HG02938 (cell line): ENCODE measurements around the gene SNRNP70.
A peak's percentile ranks its signal among the peaks of the same experiment; 100 is the strongest.
"Not testable (repeated sequence)": the region's sequence is repeated elsewhere in the genome, so short reads cannot be mapped to it uniquely, and the experiment has no call there.

Source experiments
- ATAC-seq: cut with Tn5 transposase; IDR thresholded peaks from one replicate; pipeline ENCODE4 v1.9.1; 2021; ENCODE audit warnings: mild to moderate bottlenecking, moderate library complexity; ENCODE audit not compliant: unreplicated experiment

Gene SNRNP70, protein sequence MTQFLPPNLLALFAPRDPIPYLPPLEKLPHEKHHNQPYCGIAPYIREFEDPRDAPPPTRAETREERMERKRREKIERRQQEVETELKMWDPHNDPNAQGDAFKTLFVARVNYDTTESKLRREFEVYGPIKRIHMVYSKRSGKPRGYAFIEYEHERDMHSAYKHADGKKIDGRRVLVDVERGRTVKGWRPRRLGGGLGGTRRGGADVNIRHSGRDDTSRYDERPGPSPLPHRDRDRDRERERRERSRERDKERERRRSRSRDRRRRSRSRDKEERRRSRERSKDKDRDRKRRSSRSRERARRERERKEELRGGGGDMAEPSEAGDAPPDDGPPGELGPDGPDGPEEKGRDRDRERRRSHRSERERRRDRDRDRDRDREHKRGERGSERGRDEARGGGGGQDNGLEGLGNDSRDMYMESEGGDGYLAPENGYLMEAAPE

DNA sequence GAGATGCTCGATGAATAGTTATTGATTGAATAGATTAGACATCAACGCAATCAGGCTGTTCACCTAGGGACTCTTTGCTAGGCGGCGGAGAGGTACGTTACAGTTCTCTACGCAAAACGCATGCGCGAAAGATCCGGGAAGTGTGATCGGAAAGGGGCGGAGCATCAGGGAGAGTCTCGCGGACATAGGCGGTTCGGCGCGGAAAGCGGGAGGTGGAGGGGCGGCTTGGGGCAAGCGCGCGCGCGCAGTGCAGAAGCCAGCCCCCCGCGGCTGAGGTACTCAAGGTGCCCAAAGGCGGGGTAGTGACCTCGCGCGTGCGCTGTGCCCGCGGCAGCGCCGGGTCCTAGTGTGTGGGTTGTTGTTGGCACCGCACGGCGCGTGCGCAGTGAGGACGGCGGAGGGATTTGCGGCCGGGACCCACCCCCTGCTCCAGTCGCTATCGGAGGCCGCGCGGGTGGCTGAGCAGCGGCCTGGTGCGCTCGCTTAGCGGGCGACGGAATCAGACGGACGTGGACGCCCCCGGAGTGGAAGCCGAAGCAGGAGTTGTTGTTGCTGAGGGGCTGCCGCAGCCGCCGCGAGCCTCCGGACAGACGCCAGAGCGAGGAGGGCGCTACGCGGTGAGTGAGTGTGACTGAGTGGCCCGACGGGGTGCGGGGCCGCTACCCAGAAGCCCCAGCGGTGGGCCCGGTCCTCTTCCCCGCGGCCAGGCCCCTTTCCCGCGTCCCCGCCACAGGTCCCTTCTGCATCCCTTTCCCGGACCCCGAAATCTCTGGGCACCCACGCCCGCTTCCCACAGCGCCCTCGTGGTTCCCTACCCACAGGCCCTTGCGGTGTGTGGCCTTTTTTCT, at the start of gene SNRNP70:
Gene SNRNP70, plus strand, starts transcription at position 432 of the 848 bp plus-strand sequence. CDS start 964 bp downstream, outside the sequence.
- ATAC-seq, result peak; percentile 80

DNA sequence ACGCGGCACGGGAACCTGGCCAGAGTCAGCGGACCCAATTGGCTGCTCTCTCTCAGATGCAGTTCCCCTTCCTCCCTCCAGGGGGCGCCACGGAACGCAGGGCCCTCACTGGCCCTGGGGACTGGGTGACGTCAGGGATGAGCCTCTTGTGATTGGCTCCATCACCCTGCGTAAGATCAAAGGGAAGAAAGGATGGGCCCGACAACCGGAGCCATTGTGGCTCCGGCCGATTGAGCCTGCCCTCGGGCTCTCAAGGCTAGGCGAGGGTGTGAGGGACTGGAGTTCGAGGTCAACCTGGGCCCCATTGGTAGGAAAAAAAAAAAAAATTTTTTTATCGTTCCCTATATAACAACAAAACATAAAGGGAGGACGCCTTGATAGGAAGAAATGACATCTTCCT, 48.4 kb upstream of the SNRNP70 start, which contains the start of gene CGB1:
Gene CGB1, minus strand, starts transcription at position 81 of the 400 bp plus-strand sequence. CDS start 184 bp downstream, outside the sequence.
- ATAC-seq, result not testable (repeated sequence)

DNA sequence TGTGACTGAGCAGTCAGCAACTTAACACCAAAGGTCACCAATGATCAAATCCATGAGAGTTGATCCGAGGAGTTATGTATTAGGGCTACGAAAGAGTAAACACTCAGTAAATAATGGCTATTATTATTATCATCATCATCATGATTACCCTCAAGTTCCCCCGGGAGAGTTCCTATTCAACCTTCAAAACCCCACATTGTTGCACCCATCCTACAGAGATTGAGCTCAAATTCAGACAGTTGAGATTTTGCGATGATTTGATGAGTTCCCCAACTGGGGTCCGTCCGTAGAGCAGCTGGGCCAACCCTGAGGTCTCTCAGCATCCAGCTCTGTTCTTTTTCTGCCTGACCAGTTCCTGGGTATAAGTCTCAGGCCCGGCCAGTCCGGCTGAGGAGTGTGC, 47.1 kb upstream of the SNRNP70 start:
- not testable (repeated sequence) for ATAC-seq

DNA sequence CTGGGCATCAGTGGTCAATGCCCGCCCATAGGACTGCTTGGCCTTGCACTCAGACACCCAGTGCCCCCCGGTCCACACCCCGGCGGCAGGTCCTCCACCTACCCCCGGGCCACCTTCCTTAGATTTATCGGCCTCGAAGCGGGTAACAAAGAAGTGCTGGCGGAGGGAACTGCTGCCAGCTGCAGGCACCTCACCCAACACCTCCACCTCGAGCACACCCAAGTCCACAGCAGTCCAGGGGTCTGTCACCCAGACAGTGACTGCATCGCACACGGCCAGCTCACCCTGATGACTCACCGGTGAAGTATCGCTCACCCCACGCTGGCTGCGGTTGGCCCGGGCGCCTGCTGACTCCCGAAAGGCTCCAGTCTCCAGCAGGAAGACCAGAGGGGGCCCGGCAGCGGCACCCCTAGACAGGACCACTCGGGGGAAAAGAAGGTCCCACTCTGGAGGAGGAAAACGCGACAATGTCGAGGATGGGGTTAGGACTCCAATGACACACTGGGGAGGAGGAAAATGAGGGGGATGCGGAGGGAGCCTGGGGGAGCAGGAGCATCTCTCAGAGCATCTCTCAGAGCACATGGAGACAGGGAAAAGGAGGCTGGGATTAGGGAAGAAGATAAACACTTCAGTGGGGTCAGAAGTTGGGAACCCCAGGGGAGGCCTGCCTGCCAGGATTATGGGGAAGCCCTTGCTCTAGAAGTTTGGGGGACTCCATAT, 46.5 kb upstream of the SNRNP70 start:
- not testable (repeated sequence) for ATAC-seq

- not testable (repeated sequence) for ATAC-seq
Observed at GRCh38 chr19:49039736-49040135, 45.5 kb upstream of the SNRNP70 start.

DNA sequence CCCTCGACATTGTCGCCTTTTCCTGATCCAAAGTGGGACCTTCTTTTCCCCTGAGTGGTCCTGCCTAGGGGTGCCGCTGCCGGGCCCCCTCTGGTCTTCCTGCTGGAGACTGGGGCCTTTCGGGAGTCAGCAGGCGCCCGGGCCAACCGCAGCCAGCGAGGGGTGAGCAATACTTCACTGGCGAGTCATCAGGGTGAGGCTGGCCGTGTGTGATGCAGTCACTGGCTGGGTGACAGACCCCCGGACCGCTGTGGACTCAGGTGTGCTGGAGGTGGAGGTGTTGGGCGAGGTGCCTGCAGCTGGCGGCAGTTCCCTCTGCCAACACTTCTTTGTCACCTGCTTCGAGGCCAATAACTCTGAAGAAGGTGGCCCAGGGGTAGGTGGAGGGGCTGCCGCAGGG, 43.1 kb upstream of the SNRNP70 start:
- ATAC-seq, result no peak

DNA sequence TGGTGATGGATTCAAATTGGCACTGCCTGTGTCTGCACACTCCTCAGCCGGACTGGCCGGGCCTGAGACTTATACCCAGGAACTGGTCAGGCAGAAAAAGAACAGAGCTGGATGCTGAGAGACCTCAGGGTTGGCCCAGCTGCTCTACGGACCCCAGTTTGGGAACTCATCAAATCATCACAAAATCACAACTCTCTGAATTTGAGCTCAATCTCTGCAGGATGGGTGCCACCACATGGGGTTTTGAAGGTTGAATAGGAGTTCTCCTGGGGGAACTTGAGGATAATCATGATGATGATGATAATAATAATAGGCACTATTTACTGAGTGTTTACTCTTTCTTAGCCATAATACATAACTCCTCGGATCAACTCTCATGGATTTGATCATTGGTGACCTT, 42.6 kb upstream of the SNRNP70 start:
- ATAC-seq, result not testable (repeated sequence)

- ATAC-seq, result not testable (repeated sequence)
Observed at GRCh38 chr19:49043548-49043947, 41.7 kb upstream of the SNRNP70 start, which contains the start of gene CGB5. TSS of gene CGB5 (plus strand) at chr19:49043848. CDS start at chr19:49044210, 362 bp downstream.

GRCh38 chr19:49049011-49049410, 36.2 kb upstream of the SNRNP70 start, which contains the start of gene CGB8:
TSS of gene CGB8 (minus strand) at chr19:49049111. CDS start at chr19:49048739, 372 bp downstream.
- not testable (repeated sequence) for ATAC-seq

DNA sequence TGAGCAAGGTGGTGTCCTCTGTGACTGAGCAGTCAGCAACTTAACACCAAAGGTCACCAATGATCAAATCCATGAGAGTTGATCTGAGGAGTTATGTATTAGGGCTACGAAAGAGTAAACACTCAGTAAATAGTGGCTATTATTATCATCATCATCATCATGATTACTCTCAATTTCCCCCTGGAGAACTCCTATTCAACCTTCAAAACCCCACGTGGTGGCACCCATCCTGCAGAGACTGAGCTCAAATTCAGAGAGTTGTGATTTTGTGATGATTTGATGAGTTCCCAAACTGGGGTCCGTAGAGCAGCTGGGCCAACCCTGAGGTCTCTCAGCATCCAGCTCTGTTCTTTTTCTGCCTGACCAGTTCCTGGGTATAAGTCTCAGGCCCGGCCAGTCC, 35.4 kb upstream of the SNRNP70 start:
- ATAC-seq, result not testable (repeated sequence)

DNA sequence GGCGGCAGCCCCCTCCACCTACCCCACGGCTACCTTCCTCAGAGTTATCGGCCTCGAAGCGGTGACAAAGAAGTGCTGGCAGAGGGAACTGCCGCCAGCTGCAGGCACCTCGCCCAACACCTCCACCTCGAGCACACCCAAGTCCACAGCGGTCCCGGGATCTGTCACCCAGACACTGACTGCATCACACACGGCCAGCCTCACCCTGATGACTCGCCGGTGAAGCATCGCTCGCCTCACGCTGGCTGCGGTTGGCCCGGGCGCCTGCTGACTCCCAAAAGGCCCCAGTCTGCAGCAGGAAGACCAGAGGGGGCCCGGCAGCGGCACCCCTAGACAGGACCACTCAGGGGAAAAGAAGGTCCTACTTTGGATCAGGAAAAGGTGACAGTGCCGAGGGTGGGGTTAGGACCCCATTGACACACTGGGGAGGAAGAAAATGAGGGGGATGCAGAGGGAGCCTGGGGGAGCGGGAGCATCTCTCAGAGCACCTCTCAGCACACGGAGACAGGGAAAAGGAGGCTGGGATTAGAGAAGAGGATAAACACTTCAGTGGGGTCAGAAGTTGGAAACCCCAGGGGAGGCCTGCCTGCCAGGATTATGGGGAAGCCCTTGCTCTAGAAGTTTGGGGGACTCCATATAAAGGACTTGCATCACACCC, 34.7 kb upstream of the SNRNP70 start:
- not testable (repeated sequence) for ATAC-seq

DNA sequence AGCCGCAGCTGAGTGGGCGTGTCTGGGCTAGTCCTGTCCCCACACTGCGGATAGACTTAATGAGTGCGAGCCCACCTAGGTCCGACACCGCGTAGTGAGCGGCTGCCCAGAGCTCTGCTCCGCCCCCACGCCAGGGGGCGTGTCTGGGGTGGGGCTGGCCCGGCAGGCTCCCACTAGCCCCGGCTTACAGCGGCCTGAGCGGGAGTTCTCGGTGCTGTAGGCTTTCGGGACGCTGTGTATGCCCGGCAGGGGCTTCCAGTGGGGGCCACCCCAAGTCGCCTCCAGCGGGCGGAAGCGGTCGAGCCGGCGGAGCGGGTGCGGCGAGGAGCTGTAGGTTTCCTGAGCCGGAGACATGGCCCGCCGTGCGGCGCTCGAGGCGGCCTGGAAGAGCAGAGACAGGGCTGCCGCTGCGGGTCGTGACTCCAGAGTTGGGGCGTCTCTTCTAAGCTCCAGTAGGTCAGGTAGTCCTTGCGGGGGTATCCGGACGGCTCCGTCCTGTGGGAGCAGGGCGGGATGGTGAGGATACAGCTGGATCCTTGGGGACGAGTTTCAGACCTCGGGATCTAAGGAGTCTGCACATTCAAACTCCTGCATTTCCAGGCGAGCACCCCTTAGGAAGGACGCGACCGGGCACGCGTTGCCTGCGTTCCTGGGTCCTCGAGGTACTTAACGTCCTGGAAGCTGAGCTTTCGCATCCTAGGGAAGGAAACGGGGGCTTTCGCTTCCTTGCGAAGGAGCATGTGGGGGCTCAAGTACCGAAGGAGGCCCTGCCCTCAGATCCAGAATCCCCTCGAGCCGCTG, 28.9 kb upstream of the SNRNP70 start:
- ATAC-seq, result no peak

- ATAC-seq, result not testable (repeated sequence)
Observed at GRCh38 chr19:49056902-49057596, 28.2 kb upstream of the SNRNP70 start.

DNA sequence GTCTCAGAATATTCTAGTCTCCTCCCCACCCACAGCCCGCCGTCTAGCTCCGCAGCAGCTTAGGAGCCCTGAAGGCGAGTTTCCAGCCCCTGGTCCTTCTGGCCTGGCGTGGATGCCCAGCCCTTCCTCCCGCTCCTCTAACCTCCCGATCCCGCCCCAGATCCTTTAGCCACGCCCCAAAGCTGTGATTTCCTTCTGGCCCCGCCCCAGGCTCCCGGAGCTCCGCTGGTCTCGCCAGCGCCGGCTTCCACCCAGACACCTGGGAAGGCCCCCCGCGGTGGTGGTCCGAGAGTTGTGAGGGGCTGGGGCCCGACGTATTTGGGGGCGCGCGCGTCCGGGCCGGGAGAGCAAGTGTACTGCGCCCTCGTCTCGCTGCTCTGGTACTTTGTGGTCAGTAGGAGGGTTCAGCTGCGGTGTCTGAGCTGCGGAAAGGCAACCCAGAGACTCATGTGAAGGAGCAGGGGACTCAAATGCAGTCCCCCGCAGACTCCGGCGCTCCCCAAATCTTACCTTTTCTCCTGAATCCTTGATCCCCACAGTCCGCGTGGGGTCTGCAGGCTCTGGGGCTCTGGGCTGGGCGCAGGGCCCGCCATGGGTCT, 27.5 kb upstream of the SNRNP70 start, which contains the start of gene CGB7:
Gene CGB7, minus strand, starts transcription at position 114 of the 599 bp plus-strand sequence. CDS start 2,374 bp downstream, outside the sequence.
- ATAC-seq, result no peak

- no peak for ATAC-seq
Observed at GRCh38 chr19:49058562-49058961, 26.7 kb upstream of the SNRNP70 start.

GRCh38 chr19:49059053-49059452, 26.2 kb upstream of the SNRNP70 start:
- ATAC-seq, result no peak

GRCh38 chr19:49061000-49061399, 24.3 kb upstream of the SNRNP70 start:
- ATAC-seq, result no peak

DNA sequence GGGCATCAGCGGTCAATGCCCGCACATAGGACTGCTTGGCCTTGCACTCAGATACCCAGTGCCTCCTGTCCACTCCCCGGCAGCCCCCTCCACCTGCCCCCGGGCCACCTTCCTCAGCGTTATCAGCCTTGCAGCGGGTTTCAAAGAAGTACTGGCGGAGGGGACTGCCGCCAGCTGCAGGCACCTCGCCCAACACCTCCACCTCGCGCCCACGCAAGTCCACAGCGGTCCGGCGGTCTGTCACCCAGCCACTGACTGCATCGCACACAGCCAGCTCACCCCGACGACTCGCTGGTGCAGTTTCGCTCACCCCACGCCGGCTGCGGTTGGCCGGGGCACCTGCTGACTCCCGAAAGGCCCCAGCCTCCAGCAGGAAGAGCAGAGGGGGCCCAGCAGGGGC, 23.8 kb upstream of the SNRNP70 start:
- no peak for ATAC-seq
